Astrocyte (in vitro differentiated cells and primary cell): Measurements from ENCODE around the gene UBALD2. TPM values are rescaled to one million over a fixed set of nuclear protein-coding genes. Genes with fewer than 3 reads are reported as not detected.

Source experiments
- DNase-seq: peaks from one replicate; pipeline ENCODE4 v3.0.0-alpha.2; 2010; ENCODE audit warnings: low read depth
- FAIRE-seq: peaks from 2 replicates; lab custom pipeline; 2011; peaks lifted over from hg19 to GRCh38; lab: Jason Lieb, UNC
- H2AFZ ChIP-seq: 2 replicates; pipeline ENCODE4 v1.6.0; 2012; ENCODE audit warnings: low read depth, low read length, inconsistent platforms
- H3K27ac ChIP-seq: 2 replicates; pipeline ENCODE4 v1.5.1; 2011; ENCODE audit warnings: low read depth, low read length, inconsistent platforms
- H3K27me3 ChIP-seq: 2 replicates; pipeline ENCODE4 v1.6.0; 2011; ENCODE audit warnings: low read length, inconsistent platforms; ENCODE audit not compliant: insufficient read depth
- H3K36me3 ChIP-seq: 2 replicates; pipeline ENCODE4 v1.5.1; 2011; ENCODE audit warnings: low read length, inconsistent platforms; ENCODE audit not compliant: insufficient read depth
- H3K4me1 ChIP-seq: 2 replicates; pipeline ENCODE4 v1.5.1; 2011; ENCODE audit warnings: low read length, inconsistent platforms; ENCODE audit not compliant: insufficient read depth
- H3K4me2 ChIP-seq: 2 replicates; pipeline ENCODE4 v1.6.0; 2012; ENCODE audit warnings: low read length, inconsistent platforms
- H3K4me3 ChIP-seq: 2 replicates; pipeline ENCODE4 v1.5.1; 2011; ENCODE audit warnings: low read depth, mild to moderate bottlenecking, low read length, inconsistent platforms; ENCODE audit not compliant: insufficient read depth
- H3K79me2 ChIP-seq: 2 replicates; pipeline ENCODE4 v1.6.0; 2012; ENCODE audit warnings: mild to moderate bottlenecking, low read length, inconsistent platforms; ENCODE audit not compliant: insufficient read depth
- H3K9ac ChIP-seq: 2 replicates; pipeline ENCODE4 v1.6.0; 2012; ENCODE audit warnings: mild to moderate bottlenecking, low read length, inconsistent platforms
- H3K9me3 ChIP-seq: 2 replicates; pipeline ENCODE4 v1.5.1; 2012; ENCODE audit warnings: low read depth, mild to moderate bottlenecking, low read length, inconsistent platforms; ENCODE audit not compliant: insufficient read depth
- H4K20me1 ChIP-seq: 2 replicates; pipeline ENCODE4 v1.6.0; 2012; ENCODE audit warnings: low read length, inconsistent platforms; ENCODE audit not compliant: insufficient read depth
- H3K27ac Mint-ChIP-seq: one replicate; pipeline ENCODE4 v1.8.0; 2021; ENCODE audit warnings: mild to moderate bottlenecking, mixed read lengths; ENCODE audit not compliant: unreplicated experiment
- H3K27me3 Mint-ChIP-seq: one replicate; pipeline ENCODE4 v1.8.0; 2021; ENCODE audit warnings: low read depth, mixed read lengths; ENCODE audit not compliant: unreplicated experiment
- H3K36me3 Mint-ChIP-seq: one replicate; pipeline ENCODE4 v1.8.0; 2021; ENCODE audit warnings: low read depth, mixed read lengths; ENCODE audit not compliant: unreplicated experiment
- H3K4me1 Mint-ChIP-seq: one replicate; pipeline ENCODE4 v1.8.0; 2021; ENCODE audit warnings: low read depth, mixed read lengths; ENCODE audit not compliant: unreplicated experiment
- H3K4me3 Mint-ChIP-seq: one replicate; pipeline ENCODE4 v1.8.0; 2021; ENCODE audit warnings: mild to moderate bottlenecking, moderate library complexity, mixed read lengths; ENCODE audit not compliant: unreplicated experiment
- H3K9me3 Mint-ChIP-seq: one replicate; pipeline ENCODE4 v1.8.0; 2021; ENCODE audit warnings: mild to moderate bottlenecking, mixed read lengths; ENCODE audit not compliant: unreplicated experiment
- CTCF ChIP-seq: IDR thresholded peaks from 2 replicates; pipeline ENCODE4 v1.5.1; 2011; ENCODE audit warnings: low read depth, mild to moderate bottlenecking, inconsistent platforms, low read length, moderate library complexity; ENCODE audit not compliant: insufficient read depth
- EZH2 ChIP-seq: IDR thresholded peaks from 2 replicates; pipeline ENCODE4 v1.6.1; 2012; ENCODE audit warnings: mild to moderate bottlenecking, low read length, inconsistent platforms; ENCODE audit not compliant: insufficient read depth
- total RNA-seq: library from RNA; stranded (reverse); gene quantifications from 2 replicates; pipeline ENCODE4 v1.2.1, GENCODE V29; 2021

The UBALD2 gene
- total RNA-seq, 1 donor from 2014 or later: 32.8 TPM

- no peak overlapping the region for H3K4me2 ChIP-seq
- H3K9ac ChIP-seq: no peak overlapping the region
- H3K4me3 Mint-ChIP-seq: no peak overlapping the region
- no peak for TF ChIP-seq CTCF
- TF ChIP-seq EZH2: no peak
- no peaks in the 10 kb centered on the region for H3K79me2 ChIP-seq
- no peaks in the 10 kb centered on the region for H3K36me3 Mint-ChIP-seq
- no peak overlapping the region for H2AFZ ChIP-seq
- H3K27ac Mint-ChIP-seq: no peak overlapping the region
- peaks cover 12% of the 10 kb centered on the region for H3K27me3 Mint-ChIP-seq
- FAIRE-seq: no peak
- DNase-seq: no peak
- no peaks in the 10 kb centered on the region for H3K9me3 ChIP-seq
- no peak overlapping the region for H3K4me3 ChIP-seq
- no peaks in the 10 kb centered on the region for H3K36me3 ChIP-seq
- no peaks in the 10 kb centered on the region for H3K9me3 Mint-ChIP-seq
- H3K27me3 ChIP-seq: peaks cover 10% of the 10 kb centered on the region
- H3K27ac ChIP-seq: no peak overlapping the region
- peaks cover 2% of the 10 kb centered on the region for H3K4me1 ChIP-seq
- H4K20me1 ChIP-seq: no peaks in the 10 kb centered on the region
- peaks cover 22% of the 10 kb centered on the region for H3K4me1 Mint-ChIP-seq
These were observed 15.0 kb upstream of the UBALD2 start for GRCh38 chr17:76250141-76250540.

DNA sequence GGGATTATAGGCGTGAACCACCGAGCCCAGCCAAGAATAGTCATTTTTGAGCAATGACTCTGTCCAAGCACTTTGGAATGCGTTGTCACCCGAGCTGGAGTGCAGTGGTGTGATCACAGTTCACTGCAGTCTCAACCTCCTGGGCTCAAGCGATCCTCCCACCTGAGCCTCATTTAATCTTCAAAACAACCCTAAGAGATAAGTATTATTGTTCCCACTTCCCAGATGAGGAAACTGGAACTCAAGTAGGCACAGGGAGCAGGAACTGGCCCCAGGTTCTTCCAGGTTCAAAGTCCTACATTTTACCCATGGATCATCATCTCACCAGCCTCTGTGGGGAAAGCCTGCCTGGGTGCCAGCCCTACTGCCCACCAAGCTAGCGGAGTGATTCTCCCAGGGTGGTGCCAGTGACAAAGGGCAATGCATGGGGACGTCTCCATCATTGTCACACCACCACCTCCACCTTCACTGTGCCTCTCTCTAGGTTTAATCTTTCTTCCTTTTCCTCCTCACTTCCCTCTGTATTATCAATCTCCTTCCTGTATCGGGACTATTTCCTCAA lies 13.6 kb upstream of the UBALD2 start:
- Mint-ChIP-seq H3K4me1 (peaks cover 19% of the 10 kb centered on the region), H3K36me3 (no peaks in the 10 kb centered on the region), H3K27ac (peak overlapping the region; percentile 82), H3K27me3 (peaks cover 1% of the 10 kb centered on the region), H3K4me3 (no peak overlapping the region), H3K9me3 (no peaks in the 10 kb centered on the region)
- H2AFZ ChIP-seq: no peak overlapping the region
- H3K27me3 ChIP-seq: peaks cover 2% of the 10 kb centered on the region
- H3K4me3 ChIP-seq: no peak overlapping the region
- no peak overlapping the region for H3K9ac ChIP-seq
- DNase-seq (no peak), FAIRE-seq (no peak)
- H3K27ac ChIP-seq: no peak overlapping the region
- TF ChIP-seq EZH2: no peak
- TF ChIP-seq CTCF: no peak
- peaks cover 2% of the 10 kb centered on the region for H3K4me1 ChIP-seq
- H3K4me2 ChIP-seq: no peak overlapping the region
- no peaks in the 10 kb centered on the region for H3K79me2 ChIP-seq
- no peaks in the 10 kb centered on the region for H3K36me3 ChIP-seq
- H3K9me3 ChIP-seq: no peaks in the 10 kb centered on the region
- H4K20me1 ChIP-seq: no peaks in the 10 kb centered on the region
